Hematopoietic multipotent progenitor cell treated with erythropoietin and hydrocortisone succinate and interleukin-3 and kit ligand, for 8 days (in vitro differentiated cells): ENCODE data around the gene ZNF160.
A peak's percentile ranks its signal among the peaks of the same experiment; 100 is the strongest.
"Not testable (repeated sequence)": the region's sequence is repeated elsewhere in the genome, so short reads cannot be mapped to it uniquely, and the experiment has no call there.

ENCODE experiments used
- DNase-seq: peaks from one replicate; pipeline ENCODE4 v3.0.0-alpha.2; 2015

ZNF160 gene

DNA sequence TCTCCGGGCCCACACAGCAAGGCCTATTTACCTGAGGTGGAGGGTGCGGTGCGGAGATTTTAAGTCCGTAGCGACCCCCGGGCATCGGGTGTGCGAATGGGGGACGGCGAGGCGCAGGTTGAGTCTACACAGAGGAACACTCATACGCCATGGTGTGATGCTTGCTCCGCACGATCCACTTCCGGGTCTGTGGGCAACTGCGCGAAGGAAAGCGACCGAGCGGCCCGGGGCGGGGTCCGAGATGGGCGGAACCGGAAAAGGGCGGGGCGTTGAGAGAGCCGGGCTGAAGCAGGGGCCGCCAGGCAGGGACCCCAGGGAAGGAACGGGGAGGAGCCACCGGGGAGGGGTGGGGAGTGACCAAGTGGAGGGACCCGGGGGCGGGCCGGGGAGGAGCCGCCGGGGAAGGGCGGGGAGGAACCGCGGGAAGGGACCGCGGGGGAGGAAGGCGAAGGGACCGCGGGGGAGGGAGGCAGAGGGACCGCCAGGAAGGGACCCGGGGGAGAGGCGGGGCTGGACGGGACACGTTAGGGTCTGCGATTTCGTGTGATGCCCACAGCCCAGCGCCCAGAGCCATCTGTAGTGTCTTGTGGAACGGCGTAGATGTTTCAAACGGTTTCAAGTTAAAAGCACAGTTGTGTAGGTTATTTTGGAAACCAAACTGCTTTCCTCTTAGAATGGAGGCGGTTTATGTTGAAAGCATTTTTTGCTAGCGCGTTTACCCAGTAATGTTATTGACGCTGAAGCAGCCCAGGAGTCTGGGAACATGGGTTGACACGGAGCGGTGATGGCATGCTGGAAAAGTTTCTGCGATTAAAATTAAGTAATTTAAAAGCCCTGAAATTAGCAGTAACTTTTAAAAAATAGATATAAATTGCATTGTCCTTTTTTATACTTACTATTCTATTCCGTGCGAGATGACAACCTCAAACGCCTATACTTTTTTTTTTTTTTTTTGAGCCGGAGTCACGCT, at the start of gene ZNF160:
TSS of gene ZNF160 (minus strand) at position 189 of the 970 bp plus-strand sequence. CDS start 17,146 bp downstream, outside the sequence.
- DNase-seq: peak; percentile 95

GRCh38 chr19:53147645-53148044, 44.4 kb upstream of the ZNF160 start:
- DNase-seq: no peak

DNA sequence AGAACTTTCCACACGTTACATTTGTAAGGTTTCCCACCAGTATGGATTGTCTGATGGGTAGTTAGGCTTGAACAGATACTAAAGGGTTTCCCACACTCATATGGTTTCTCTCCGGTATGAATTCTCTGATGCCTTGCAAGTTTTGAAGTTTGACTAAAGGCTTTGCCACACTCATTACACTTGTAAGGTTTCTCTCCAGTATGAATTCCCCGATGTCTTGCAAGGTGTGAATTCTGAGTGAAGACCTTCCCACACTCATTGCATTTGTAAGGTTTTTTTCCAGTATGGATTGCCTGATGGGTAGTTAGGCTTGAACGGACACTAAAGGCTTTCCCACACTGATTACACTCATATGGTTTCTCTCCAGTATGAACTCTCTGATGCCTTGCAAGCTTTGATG, 37.1 kb upstream of the ZNF160 start:
- DNase-seq: no peak

- DNase-seq: no peak
Observed at GRCh38 chr19:53136432-53136831, 33.2 kb upstream of the ZNF160 start.

DNA sequence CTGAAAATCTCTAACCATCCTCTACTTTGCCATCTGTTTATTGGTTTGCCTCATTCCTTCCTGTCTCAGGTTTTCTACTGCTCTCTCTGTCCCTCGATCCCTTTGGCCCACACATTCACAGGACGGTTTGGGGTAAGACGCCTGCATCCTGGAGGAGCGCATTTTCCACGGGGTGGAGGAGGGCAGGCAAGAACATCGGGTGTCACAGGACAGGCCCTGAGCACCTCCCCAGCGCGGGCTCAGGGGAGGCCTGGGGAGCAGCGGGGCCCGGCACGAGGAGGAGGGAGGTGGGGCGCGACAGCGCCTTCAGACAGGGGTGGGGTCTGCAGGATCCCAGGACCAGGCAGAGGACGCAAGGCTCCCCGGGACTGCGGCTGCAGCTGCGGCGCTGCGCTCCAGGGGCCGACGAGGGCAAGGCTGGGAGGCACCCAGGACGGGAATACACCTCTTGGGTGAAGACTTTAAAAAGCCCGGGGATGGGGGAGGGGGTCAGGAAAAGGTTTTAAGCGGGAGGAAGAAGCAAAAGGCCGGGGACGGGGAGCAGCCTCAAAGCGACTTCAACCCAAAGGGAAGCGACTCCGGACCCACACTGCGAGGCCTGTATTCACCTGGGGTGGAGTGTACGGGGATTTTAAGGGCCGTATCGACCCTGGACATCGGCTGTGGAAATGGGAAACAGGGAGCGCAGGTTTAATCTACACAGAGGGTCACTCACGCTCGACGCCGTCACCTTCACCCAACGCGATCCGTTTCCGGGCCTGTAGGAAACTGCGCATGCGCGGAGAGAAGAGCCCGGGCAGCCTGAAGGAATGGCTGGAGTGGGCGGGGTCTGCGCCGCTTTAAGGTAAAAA, 29.1 kb upstream of the ZNF160 start, which contains the start of gene ZNF415:
TSS of gene ZNF415 (minus strand) at position 770 of the 851 bp plus-strand sequence. CDS start 10,234 bp downstream, outside the sequence.
- peak; percentile 24 for DNase-seq

DNA sequence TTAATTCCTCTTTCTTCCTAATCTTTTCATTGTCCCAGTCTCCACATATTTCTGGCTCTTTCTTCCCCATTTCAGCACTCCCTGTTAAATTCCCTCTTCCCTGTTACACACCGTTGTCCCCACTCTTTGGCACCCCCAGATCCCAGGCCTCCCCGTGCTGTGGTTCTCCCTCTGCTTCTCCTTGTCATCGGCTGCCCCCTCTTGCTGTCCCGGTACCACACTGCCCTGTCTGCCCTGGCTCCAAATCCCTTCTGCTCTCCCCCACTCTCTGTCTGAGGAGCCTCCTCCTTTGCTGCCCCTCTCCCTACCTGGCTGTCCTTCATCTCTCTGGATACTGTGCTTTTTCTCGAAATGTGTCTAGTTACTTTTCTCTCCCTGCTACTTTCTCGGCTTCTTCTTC, 28.5 kb upstream of the ZNF160 start:
- no peak for DNase-seq

- no peak for DNase-seq
Observed at GRCh38 chr19:53131085-53131590, 27.9 kb upstream of the ZNF160 start.

DNA sequence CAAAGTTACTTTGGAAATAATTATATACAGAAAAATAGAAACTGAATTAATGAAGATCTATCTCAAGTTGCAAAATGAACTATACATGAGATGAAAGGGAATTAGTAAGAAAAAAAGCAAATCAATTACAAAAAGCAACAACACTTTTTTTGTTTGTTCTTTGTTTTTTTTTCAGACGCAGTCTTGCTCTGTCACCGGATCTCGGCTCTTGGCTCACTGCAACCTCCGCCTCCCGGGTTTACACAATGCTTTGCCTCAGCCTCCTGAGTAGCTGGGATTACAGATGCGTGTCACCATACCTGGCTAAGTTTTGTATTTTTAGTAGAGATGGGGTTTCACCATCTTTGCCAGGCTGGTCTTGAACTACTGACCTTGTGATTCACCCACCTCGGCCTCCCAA, 27.3 kb upstream of the ZNF160 start:
- no peak for DNase-seq

DNA sequence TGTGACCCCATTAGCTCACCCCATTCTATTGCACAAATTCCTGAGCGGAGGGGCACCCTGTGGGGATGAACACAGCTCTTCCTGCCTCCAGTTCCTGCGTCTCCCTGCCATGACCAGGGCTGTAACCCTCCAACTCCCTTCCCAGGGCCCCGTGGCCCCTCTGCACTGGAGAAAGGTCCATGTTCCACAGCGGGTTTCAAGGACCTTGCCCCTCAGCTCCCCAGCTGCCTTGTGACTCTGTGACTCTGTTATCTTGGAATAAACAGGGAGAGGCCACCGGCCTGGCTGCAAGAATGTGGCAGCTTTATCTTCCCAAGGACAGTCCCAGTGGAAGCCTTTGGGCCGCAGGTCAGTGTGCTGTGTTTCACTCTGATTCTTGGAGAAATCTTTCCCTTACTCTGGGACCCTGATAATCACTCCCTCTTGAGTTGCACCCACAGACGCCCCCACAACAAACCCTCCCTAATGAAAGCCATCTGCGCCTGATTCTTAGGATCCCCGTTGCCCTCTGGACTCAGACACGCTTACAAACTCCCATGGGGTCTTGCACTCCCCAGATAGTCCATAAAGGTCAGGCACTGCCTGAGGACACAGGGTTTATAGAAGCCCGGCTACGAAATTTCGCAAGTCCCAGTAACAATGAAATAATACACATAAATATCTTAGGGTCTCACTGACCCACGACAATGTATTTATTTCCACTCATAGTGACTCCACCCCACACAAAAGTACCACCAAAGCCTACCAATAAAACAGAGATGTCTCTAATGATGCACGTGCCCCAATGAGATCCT, 23.7 kb upstream of the ZNF160 start:
- DNase-seq: not testable (repeated sequence)

DNA sequence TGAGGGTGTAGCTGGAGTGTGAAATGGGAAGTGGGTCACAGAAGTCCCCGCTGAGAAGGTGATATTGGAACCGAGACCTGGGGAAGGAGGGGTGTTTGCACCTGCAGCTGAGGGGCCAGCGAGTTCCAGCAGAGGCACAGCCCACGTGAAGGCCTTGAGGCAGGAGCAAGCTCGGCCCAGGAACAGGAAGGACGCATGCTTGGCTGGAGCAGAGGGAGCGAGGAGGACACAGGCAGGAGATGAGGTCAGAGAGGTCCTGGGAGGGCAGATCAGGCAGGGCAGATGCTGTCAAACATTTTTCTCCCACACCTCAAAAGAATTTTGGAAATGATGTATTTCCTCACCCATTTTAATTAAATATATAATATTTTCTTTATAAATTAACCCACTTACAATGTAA, 20.2 kb upstream of the ZNF160 start:
- DNase-seq: no peak

GRCh38 chr19:53112286-53112685, 9.1 kb upstream of the ZNF160 start:
- DNase-seq: no peak

- DNase-seq: no peak
Observed at GRCh38 chr19:53109527-53109926, 6.3 kb upstream of the ZNF160 start.

DNA sequence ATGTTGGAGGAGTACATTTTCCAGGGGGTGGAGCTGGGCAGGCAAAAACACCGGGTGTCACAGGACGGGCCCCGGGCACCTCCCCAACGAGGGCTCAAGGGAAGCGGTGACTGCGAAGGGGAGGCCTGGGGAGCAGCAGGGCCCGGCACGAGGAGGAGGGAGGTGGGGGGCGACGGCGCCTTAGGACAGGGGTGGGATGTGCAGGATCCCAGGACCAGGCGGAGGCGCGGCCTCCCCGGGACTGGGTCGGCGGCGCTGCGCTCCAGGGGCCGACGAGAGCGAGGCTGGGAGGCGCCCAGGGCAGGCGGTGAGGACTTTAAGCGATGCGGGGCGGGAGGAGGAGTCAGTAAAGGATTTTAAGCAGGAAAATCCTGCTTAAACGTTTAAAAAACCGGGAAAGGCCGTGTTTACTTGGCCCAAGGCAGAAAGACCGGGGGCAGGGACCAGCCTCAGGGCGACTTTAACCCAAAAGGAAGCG, 427 bp downstream of the ZNF160 start:
- peak; percentile 52 for DNase-seq

- peak; percentile 2 for DNase-seq
Observed at GRCh38 chr19:53102206-53102755, 941 bp downstream of the ZNF160 start.

- peak; percentile 35 for DNase-seq
Observed at GRCh38 chr19:53101518-53101917, 1.7 kb downstream of the ZNF160 start.

DNA sequence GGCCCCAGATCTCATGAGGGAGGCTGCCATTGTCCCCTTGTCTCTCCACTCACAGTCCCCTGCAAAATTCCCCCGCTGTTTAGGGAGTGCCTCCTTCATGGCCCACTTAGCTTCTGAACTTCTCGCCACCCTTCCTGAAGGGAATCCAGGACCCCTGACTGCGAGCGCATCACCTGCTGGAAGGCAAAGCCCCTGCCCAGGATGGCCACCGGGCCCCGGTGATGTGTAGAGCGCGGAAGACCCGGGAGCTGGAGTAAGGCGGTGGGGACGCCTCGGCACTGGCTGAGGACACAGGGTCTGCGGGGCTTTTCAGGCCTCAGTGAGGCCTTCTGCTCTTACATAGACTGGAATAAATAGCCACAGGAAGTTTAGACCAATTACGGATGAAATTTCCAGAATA, 4.7 kb downstream of the ZNF160 start:
- not testable (repeated sequence) for DNase-seq

- DNase-seq: not testable (repeated sequence)
Observed at GRCh38 chr19:53096982-53097690, 6.1 kb downstream of the ZNF160 start.

DNA sequence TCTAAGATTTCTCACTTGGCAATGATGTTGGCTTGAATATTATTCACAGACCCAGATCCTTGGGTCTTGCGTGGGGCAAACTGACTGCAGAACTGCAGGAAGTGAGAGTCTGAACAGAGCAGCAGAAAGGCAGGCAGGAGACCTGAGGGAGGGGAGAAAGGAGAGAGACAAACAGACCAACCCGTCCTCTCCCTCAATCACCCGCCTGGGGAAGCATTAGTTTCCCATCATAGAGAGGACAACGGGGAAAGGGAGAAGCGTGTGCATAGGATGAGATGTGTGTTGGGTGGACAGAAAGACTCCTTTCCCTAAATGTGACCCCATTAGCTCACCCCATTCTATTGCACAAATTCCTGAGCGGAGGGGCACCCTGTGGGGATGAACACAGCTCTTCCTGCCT, 6.6 kb downstream of the ZNF160 start:
- not testable (repeated sequence) for DNase-seq

DNA sequence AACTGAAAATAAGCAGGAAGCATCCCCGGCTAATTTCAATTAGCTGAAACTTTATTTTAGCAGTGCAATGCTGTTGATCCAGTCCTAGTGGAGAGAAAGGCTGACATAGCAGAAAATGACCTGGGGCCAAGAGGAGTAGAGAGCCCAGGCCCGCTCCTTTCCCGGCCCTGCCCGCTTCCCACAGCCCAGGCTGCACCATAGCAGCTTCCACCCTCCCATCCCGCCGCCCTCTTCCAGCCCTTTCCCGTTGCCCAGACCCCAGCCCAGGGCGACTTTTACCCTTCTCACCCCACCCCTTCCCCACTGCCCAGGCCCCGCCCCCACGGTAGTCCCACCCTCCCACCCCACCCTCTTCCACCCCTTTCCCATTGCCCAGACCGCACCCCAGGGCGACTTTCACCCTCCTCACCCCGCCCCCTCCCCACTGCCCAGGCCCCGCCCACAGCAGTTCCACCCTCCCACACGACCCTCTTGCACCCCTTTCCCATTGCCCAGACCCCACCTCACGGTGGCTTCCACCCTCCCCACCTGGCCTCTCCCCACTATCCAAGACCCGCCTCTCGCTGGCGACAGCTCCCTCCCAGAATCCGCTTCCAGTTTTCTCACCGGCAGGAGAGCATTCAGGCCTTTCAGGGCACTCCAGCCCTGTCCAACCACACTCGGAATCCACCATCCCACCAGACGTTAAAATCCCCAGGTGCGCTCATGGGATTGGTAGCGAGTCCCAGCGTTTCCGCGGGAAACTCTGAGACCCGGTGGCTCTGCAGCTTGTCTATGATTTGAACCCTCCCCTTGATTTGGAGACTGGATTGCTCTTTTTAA, 8.3 kb downstream of the ZNF160 start:
- DNase-seq: no peak

- DNase-seq: no peak
Observed at GRCh38 chr19:53092723-53093122, 10.5 kb downstream of the ZNF160 start.
